ENCODE data around the gene LRCH1. TPM values are rescaled to one million over a fixed set of nuclear protein-coding genes. Genes with fewer than 3 reads are reported as not detected.

Gene LRCH1
- total and polyA plus RNA-seq, 2 of the 4 experiments (the other 2 are of a cell fraction): 7.0 to 8.8 TPM

GRCh38 chr13:46761174-46761573, 208.2 kb downstream of the LRCH1 start:
- Histone ChIP-seq H4K5ac (ENCODE audit: low read depth, low read length) (no peak overlapping the region), H3K9ac (ENCODE audit: low read depth, low read length) (no peak overlapping the region), H3K18ac (ENCODE audit: low read depth, low read length) (no peak overlapping the region), H4K91ac (ENCODE audit: insufficient read depth, low read depth, low read length) (no peak overlapping the region), H3K14ac (replicated peaks; ENCODE audit: low read depth, low read length) (no peak overlapping the region), H2BK120ac (ENCODE audit: low read depth, low read length) (no peak overlapping the region), H3K27me3 (ENCODE audit: control insufficient read depth, insufficient read depth, low read length) (peaks cover 10% of the 10 kb centered on the region), H3K23ac (ENCODE audit: low read depth, low read length) (no peak overlapping the region), H2AFZ (replicated peaks; ENCODE audit: low read length, poor library complexity) (no peak overlapping the region), H3K79me1 (ENCODE audit: low read depth in 1 of 2, low read length in 2 of 2) (no peaks in the 10 kb centered on the region), H2AK5ac (ENCODE audit: low read depth, low read length) (no peak overlapping the region), H2BK20ac (ENCODE audit: low read depth, low read length) (no peak overlapping the region), H3K4me3 (ENCODE audit: insufficient read depth, low read depth, low read length) (no peak overlapping the region), H4K8ac (ENCODE audit: low read depth in 2 of 2, low read length in 2 of 2) (no peak overlapping the region), H2BK15ac (ENCODE audit: low read depth, low read length) (no peak overlapping the region), H3K36me3 (ENCODE audit: control insufficient read depth, insufficient read depth, low read length) (no peaks in the 10 kb centered on the region), H3K4ac (ENCODE audit: low read depth, low read length) (no peak overlapping the region), H3K9me1 (ENCODE audit: insufficient read depth, low read length) (no peaks in the 10 kb centered on the region), H2BK5ac (ENCODE audit: low read depth, low read length, poor library complexity, severe bottlenecking) (no peak overlapping the region), H3K4me2 (ENCODE audit: low read depth, low read length) (no peak overlapping the region), H2AK9ac (replicated peaks; ENCODE audit: low read depth, low read length, poor library complexity) (no peak overlapping the region), H3K9me3 (ENCODE audit: control insufficient read depth, insufficient read depth, low read length) (no peaks in the 10 kb centered on the region), H4K20me1 (ENCODE audit: insufficient read depth, low read length) (no peaks in the 10 kb centered on the region), H3K56ac (ENCODE audit: extremely low read depth, insufficient read depth, low read length) (no peak overlapping the region), H3K27ac (ENCODE audit: insufficient read depth, low read length) (no peak overlapping the region), H3K4me1 (ENCODE audit: control insufficient read depth, insufficient read depth, low read length) (peaks cover 2% of the 10 kb centered on the region)
- POLR2A ChIA-PET (ENCODE audit: unreplicated experiment): no interaction called here
- BruUV-seq (replicated peaks): no TSS peak
- intact Hi-C loops (cut with micrococcal nuclease) (loop anchor here (5.0 to 10.0 kb wide), 2 partner anchors 834 to 1011 kb away; no protein-coding TSS in a partner anchor), in situ Hi-C loops (cut with MboI; ENCODE audit: low sequenced_read_pairs) (no loop called here), dilution Hi-C loops (cut with HindIII; ENCODE audit: low sequenced_read_pairs, unreplicated experiment) (no loop called here)
- 82% methylated on average over 2 of the region's 4 CpGs; no CpG with 5 or more reads in 1 of the 2 experiments for WGBS, 2 experiments (ENCODE audit: extremely low coverage in 2 of 2, insufficient read length in 1 of 2)
- DNase-seq (no peak), ATAC-seq (ENCODE audit: low read depth) (no peak)
- TF ChIP-seq MXI1 (IDR thresholded peaks at IDR 0.05; ENCODE audit: borderline replicate concordance, low read depth, low read length) (no peak), MAFK (IDR thresholded peaks at IDR 0.05; ENCODE audit: low read depth, low read length) (no peak), FOS (IDR thresholded peaks at IDR 0.05; ENCODE audit: low read depth, low read length) (no peak), NFE2L2 (IDR thresholded peaks at IDR 0.05; ENCODE audit: low read depth, low read length) (no peak), SMC3 (IDR thresholded peaks at IDR 0.05; ENCODE audit: low read depth, low read length) (no peak), CEBPB (IDR thresholded peaks at IDR 0.05; ENCODE audit: low read depth, low read length) (no peak), CHD1 (IDR thresholded peaks at IDR 0.05; ENCODE audit: low read depth, low read length) (no peak), POLR2A (IDR thresholded peaks at IDR 0.05; ENCODE audit: low read depth, low read length) (no peak), RCOR1 (IDR thresholded peaks at IDR 0.05; ENCODE audit: insufficient replicate concordance, low read length) (no peak), CTCF (conservative IDR thresholded peaks at IDR 0.05; ENCODE audit: low read depth, low read length) (no peak), MAZ (IDR thresholded peaks at IDR 0.05; ENCODE audit: borderline replicate concordance, low read depth, low read length) (no peak), BHLHE40 (IDR thresholded peaks at IDR 0.05; ENCODE audit: low read depth, low read length) (no peak), RFX5 (IDR thresholded peaks at IDR 0.05; ENCODE audit: low read depth, low read length) (no peak), RAD21 (IDR thresholded peaks at IDR 0.05; ENCODE audit: low read length) (no peak)
- TF ChIP-seq, protein P1, sequence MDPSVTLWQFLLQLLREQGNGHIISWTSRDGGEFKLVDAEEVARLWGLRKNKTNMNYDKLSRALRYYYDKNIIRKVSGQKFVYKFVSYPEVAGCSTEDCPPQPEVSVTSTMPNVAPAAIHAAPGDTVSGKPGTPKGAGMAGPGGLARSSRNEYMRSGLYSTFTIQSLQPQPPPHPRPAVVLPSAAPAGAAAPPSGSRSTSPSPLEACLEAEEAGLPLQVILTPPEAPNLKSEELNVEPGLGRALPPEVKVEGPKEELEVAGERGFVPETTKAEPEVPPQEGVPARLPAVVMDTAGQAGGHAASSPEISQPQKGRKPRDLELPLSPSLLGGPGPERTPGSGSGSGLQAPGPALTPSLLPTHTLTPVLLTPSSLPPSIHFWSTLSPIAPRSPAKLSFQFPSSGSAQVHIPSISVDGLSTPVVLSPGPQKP (IDR thresholded peaks at IDR 0.05; ENCODE audit: borderline replicate concordance, low read depth, low read length): no peak
- TF ChIP-seq, protein P2, sequence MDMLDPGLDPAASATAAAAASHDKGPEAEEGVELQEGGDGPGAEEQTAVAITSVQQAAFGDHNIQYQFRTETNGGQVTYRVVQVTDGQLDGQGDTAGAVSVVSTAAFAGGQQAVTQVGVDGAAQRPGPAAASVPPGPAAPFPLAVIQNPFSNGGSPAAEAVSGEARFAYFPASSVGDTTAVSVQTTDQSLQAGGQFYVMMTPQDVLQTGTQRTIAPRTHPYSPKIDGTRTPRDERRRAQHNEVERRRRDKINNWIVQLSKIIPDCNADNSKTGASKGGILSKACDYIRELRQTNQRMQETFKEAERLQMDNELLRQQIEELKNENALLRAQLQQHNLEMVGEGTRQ (IDR thresholded peaks at IDR 0.05; ENCODE audit: low read depth, low read length): no peak
- CTCF ChIA-PET: no interaction called here
